Measurements from ENCODE around the gene SPINK8.

GRCh38 chr3:48345946-48346572 is 12.6 kb upstream of the SPINK8 start:
- TF ChIP-seq CTCF (IDR thresholded peaks at IDR 0.05; ENCODE audit: borderline replicate concordance, extremely low read depth, low read length, poor library complexity, severe bottlenecking), result no peak
- no peak for TF ChIP-seq EZH2 (IDR thresholded peaks at IDR 0.05; ENCODE audit: borderline replicate concordance, low read depth, low read length, severe bottlenecking)
